ENCODE results near the gene CLEC11A.

Gene CLEC11A

GRCh38 chr19:50710094-50710493 lies 13.1 kb upstream of the CLEC11A start:
- Histone ChIP-seq H3K27ac (ENCODE audit: low read depth, low read length) (no peak overlapping the region), H4K8ac (ENCODE audit: low read depth, low read length) (no peak overlapping the region), H4K91ac (ENCODE audit: low read depth, low read length) (no peak overlapping the region), H2BK12ac (ENCODE audit: low read length) (no peak overlapping the region), H4K12ac (ENCODE audit: low read depth, low read length) (no peak overlapping the region), H3K9ac (ENCODE audit: low read length) (no peak overlapping the region), H3K4me1 (ENCODE audit: control insufficient read depth in 1 of 2, insufficient read depth in 2 of 2, low read length in 2 of 2) (no peaks in the 10 kb centered on the region), H3K9me3 (ENCODE audit: insufficient read depth, low read depth, low read length) (no peaks in the 10 kb centered on the region), H2AFZ (ENCODE audit: insufficient read depth, low read length, poor library complexity) (no peak overlapping the region), H3K4me2 (ENCODE audit: low read length) (no peak overlapping the region), H3K36me3 (ENCODE audit: control insufficient read depth in 1 of 2, insufficient read depth in 2 of 2, low read length in 2 of 2) (no peaks in the 10 kb centered on the region), H3K14ac (ENCODE audit: low read length) (no peak overlapping the region), H3K18ac (ENCODE audit: low read length) (no peak overlapping the region), H2BK5ac (ENCODE audit: low read depth, low read length, poor library complexity) (no peak overlapping the region), H3K4ac (ENCODE audit: low read depth, low read length) (no peak overlapping the region), H2BK120ac (ENCODE audit: insufficient read depth, low read length, poor library complexity) (no peak overlapping the region), H3K4me3 (ENCODE audit: low read depth, low read length) (no peak overlapping the region), H3K27me3 (ENCODE audit: insufficient read depth, low read length) (no peaks in the 10 kb centered on the region), H2AK5ac (ENCODE audit: low read length) (no peak overlapping the region), H3K79me1 (ENCODE audit: low read length) (no peaks in the 10 kb centered on the region), H3K23ac (ENCODE audit: low read length) (no peak overlapping the region), H3K79me2 (ENCODE audit: control insufficient read depth, insufficient read depth, low read length, poor library complexity) (no peaks in the 10 kb centered on the region)
- DNase-seq: no peak
- no CpG with 5 or more reads among the region's 10 CpGs for WGBS (ENCODE audit: extremely low coverage, insufficient coverage, insufficient read length)

DNA sequence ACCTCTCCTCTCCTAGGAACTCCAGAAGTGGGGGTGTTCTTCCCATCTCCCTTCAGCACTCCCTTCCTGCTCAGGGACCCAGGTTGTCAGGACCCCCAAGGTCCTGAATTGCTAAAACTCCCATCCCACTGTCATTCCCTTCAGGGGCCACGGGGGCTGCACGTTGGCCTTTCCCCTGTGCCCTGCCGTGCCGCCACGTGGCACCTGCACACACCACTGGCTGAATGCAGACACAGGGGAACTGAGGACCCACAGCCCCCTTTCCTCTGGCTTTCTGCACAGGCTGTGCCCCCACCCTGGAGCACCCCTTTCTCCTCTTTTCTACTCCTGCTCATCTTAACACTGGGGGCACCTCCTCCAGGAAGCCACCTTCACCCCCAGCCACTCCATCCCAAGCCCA lies 12.6 kb upstream of the CLEC11A start:
- no CpG with 5 or more reads among the region's 5 CpGs for WGBS (ENCODE audit: extremely low coverage, insufficient coverage, insufficient read length)
- Histone ChIP-seq H4K91ac (ENCODE audit: low read depth, low read length) (no peak overlapping the region), H3K14ac (ENCODE audit: low read length) (no peak overlapping the region), H3K18ac (ENCODE audit: low read length) (no peak overlapping the region), H3K36me3 (ENCODE audit: control insufficient read depth in 1 of 2, insufficient read depth in 2 of 2, low read length in 2 of 2) (no peaks in the 10 kb centered on the region), H2BK120ac (ENCODE audit: insufficient read depth, low read length, poor library complexity) (no peak overlapping the region), H3K4me1 (ENCODE audit: control insufficient read depth in 1 of 2, insufficient read depth in 2 of 2, low read length in 2 of 2) (no peaks in the 10 kb centered on the region), H3K27me3 (ENCODE audit: insufficient read depth, low read length) (no peaks in the 10 kb centered on the region), H3K79me2 (ENCODE audit: control insufficient read depth, insufficient read depth, low read length, poor library complexity) (no peaks in the 10 kb centered on the region), H4K12ac (ENCODE audit: low read depth, low read length) (no peak overlapping the region), H3K4ac (ENCODE audit: low read depth, low read length) (no peak overlapping the region), H3K27ac (ENCODE audit: low read depth, low read length) (no peak overlapping the region), H2BK5ac (ENCODE audit: low read depth, low read length, poor library complexity) (no peak overlapping the region), H3K9me3 (ENCODE audit: insufficient read depth, low read depth, low read length) (no peaks in the 10 kb centered on the region), H3K23ac (ENCODE audit: low read length) (no peak overlapping the region), H3K4me3 (ENCODE audit: low read depth, low read length) (no peak overlapping the region), H2BK12ac (ENCODE audit: low read length) (no peak overlapping the region), H4K8ac (ENCODE audit: low read depth, low read length) (no peak overlapping the region), H3K9ac (ENCODE audit: low read length) (no peak overlapping the region), H2AFZ (ENCODE audit: insufficient read depth, low read length, poor library complexity) (no peak overlapping the region), H3K4me2 (ENCODE audit: low read length) (no peak overlapping the region), H2AK5ac (ENCODE audit: low read length) (no peak overlapping the region), H3K79me1 (ENCODE audit: low read length) (no peaks in the 10 kb centered on the region)
- no peak for DNase-seq

DNA sequence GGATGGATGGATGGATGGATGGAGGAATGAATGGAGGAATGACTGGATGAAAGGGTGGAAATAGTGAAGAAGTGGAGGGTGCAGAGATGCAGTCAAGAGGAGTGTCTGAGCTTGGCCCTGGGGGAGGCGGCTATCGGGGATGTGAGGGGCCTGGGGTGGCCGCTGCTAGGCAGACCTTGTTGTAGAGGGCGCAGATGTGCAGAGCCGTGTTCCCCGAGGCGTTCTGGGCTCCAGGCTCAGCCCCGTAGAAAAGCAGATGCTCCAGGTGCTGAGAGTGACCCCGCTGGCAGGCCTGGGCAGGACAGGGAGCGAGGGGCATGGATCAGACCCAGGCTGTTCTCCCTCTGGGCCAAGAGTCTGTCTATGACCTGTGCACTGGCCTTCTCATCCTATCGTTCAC lies 12.0 kb upstream of the CLEC11A start:
- no peak overlapping the region for H4K12ac ChIP-seq (ENCODE audit: low read depth, low read length)
- DNase-seq: no peak
- H3K79me1 ChIP-seq (ENCODE audit: low read length): no peaks in the 10 kb centered on the region
- no peak overlapping the region for H2BK12ac ChIP-seq (ENCODE audit: low read length)
- H3K4ac ChIP-seq (ENCODE audit: low read depth, low read length): no peak overlapping the region
- no peak overlapping the region for H3K4me2 ChIP-seq (ENCODE audit: low read length)
- H2BK5ac ChIP-seq (ENCODE audit: low read depth, low read length, poor library complexity): no peak overlapping the region
- H3K4me1 ChIP-seq (ENCODE audit: control insufficient read depth in 1 of 2, insufficient read depth in 2 of 2, low read length in 2 of 2): no peaks in the 10 kb centered on the region
- no peak overlapping the region for H3K9ac ChIP-seq (ENCODE audit: low read length)
- H3K79me2 ChIP-seq (ENCODE audit: control insufficient read depth, insufficient read depth, low read length, poor library complexity): no peaks in the 10 kb centered on the region
- no peak overlapping the region for H2BK120ac ChIP-seq (ENCODE audit: insufficient read depth, low read length, poor library complexity)
- no peak overlapping the region for H4K8ac ChIP-seq (ENCODE audit: low read depth, low read length)
- no peaks in the 10 kb centered on the region for H3K36me3 ChIP-seq (ENCODE audit: control insufficient read depth in 1 of 2, insufficient read depth in 2 of 2, low read length in 2 of 2)
- no peak overlapping the region for H3K4me3 ChIP-seq (ENCODE audit: low read depth, low read length)
- H3K27ac ChIP-seq (ENCODE audit: low read depth, low read length): no peak overlapping the region
- no peak overlapping the region for H2AK5ac ChIP-seq (ENCODE audit: low read length)
- no peak overlapping the region for H3K14ac ChIP-seq (ENCODE audit: low read length)
- WGBS (ENCODE audit: extremely low coverage, insufficient coverage, insufficient read length): no CpG with 5 or more reads among the region's 11 CpGs
- H3K27me3 ChIP-seq (ENCODE audit: insufficient read depth, low read length): no peaks in the 10 kb centered on the region
- no peak overlapping the region for H3K23ac ChIP-seq (ENCODE audit: low read length)
- H4K91ac ChIP-seq (ENCODE audit: low read depth, low read length): no peak overlapping the region
- H3K18ac ChIP-seq (ENCODE audit: low read length): no peak overlapping the region
- no peaks in the 10 kb centered on the region for H3K9me3 ChIP-seq (ENCODE audit: insufficient read depth, low read depth, low read length)
- H2AFZ ChIP-seq (ENCODE audit: insufficient read depth, low read length, poor library complexity): no peak overlapping the region

DNA sequence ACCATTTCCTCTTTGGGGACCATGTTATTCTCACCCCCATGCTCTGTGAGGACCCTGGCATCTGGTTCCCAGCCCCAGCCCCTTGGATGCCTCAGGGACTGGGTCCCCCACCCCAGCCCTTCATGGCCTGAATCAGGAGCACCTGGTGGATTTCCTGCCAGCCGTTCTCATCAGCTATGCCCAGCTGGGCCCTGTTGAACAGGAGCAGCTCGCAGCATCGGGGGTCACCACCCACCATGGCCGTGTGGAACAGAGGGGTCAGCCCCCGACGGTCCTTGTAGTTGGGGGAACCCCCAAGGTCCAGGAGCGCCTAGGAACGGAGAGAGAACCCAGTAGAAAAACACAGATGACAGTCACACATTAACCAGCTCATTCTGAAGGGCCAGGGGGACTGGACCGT lies 11.4 kb upstream of the CLEC11A start:
- Histone ChIP-seq H3K9ac (ENCODE audit: low read length) (no peak overlapping the region), H3K9me3 (ENCODE audit: insufficient read depth, low read depth, low read length) (peaks cover 2% of the 10 kb centered on the region), H3K79me2 (ENCODE audit: control insufficient read depth, insufficient read depth, low read length, poor library complexity) (no peaks in the 10 kb centered on the region), H3K79me1 (ENCODE audit: low read length) (no peaks in the 10 kb centered on the region), H3K14ac (ENCODE audit: low read length) (no peak overlapping the region), H3K27ac (ENCODE audit: low read depth, low read length) (no peak overlapping the region), H3K4me3 (ENCODE audit: low read depth, low read length) (no peak overlapping the region), H3K27me3 (ENCODE audit: insufficient read depth, low read length) (no peaks in the 10 kb centered on the region), H3K23ac (ENCODE audit: low read length) (no peak overlapping the region), H2BK5ac (ENCODE audit: low read depth, low read length, poor library complexity) (no peak overlapping the region), H4K12ac (ENCODE audit: low read depth, low read length) (no peak overlapping the region), H4K91ac (ENCODE audit: low read depth, low read length) (no peak overlapping the region), H2AFZ (ENCODE audit: insufficient read depth, low read length, poor library complexity) (no peak overlapping the region), H3K36me3 (ENCODE audit: control insufficient read depth in 1 of 2, insufficient read depth in 2 of 2, low read length in 2 of 2) (no peaks in the 10 kb centered on the region), H2AK5ac (ENCODE audit: low read length) (no peak overlapping the region), H3K4me2 (ENCODE audit: low read length) (no peak overlapping the region), H2BK120ac (ENCODE audit: insufficient read depth, low read length, poor library complexity) (no peak overlapping the region), H4K8ac (ENCODE audit: low read depth, low read length) (no peak overlapping the region), H3K18ac (ENCODE audit: low read length) (no peak overlapping the region), H3K4me1 (ENCODE audit: control insufficient read depth in 1 of 2, insufficient read depth in 2 of 2, low read length in 2 of 2) (no peaks in the 10 kb centered on the region), H2BK12ac (ENCODE audit: low read length) (no peak overlapping the region), H3K4ac (ENCODE audit: low read depth, low read length) (no peak overlapping the region)
- no CpG with 5 or more reads among the region's 9 CpGs for WGBS (ENCODE audit: extremely low coverage, insufficient coverage, insufficient read length)
- DNase-seq: no peak
